ENCODE measurements around the gene IREB2.
A peak's percentile ranks its signal among the peaks of the same experiment; 100 is the strongest.
"Not testable (repeated sequence)": the region's sequence is repeated elsewhere in the genome, so short reads cannot be mapped to it uniquely, and the experiment has no call there.

The IREB2 gene

DNA sequence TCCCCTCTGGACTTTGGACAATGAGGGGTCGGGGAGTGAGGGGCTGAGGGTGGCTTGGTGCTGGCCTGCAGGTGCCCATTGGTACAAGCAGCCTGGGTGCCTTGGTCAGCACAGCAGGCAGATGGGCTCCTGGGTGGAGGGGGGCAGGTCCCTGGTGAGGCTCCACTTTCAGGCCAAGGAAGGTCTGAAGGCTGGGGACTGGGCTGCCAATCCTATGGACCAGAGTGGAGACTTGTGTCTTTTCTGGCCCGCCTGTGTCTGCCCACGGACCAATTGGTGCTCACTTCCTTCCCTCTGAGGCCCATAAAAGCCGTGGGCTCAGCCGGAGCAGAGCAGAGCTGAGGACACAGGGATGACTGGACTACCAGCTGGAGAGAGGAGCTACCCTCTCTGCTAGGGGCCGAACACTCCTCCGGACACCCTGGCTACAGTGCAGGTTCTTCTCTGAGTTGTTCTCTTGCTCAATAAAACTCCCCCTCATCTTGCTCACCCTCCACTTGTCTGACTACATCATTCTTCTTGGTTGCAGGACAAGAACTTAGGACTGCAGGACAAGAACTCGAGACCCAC is 31.9 kb upstream of the IREB2 start:
- no peak for DNase-seq

DNA sequence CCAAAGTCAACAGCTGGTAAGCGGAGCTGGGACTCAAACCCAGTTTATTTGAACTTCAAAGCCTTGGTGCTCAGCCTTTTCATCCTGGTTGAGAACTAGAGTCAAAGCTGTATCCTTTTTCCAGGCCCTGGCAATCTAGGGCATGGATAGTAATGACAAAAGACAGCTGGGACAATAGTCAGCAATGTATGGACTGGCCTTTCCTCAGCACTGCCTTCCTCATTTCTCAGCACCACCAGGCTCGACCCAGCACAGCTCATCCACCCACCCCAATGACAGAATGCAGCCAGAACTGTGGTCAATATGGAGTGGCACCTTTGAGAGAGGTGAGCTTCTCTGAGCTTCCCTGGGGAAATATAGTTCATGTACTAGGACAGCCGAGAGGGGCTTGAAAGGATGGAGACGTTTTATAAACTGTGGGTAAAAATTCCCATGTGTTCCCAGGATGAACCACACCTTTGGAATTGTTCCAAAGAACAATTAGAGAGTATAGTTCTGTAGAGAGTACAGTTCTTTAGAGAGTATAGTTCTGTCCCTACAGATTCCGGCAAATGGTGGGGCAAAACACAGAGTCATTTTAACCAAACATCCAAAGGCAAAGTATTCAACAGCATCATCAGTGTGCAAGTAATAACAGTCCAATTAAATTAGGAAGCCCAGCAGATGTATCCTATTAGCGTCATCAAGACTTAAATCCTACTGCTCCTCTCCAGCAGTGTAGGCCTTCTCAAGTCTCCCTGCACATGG is 30.2 kb upstream of the IREB2 start:
- no peak for DNase-seq

DNA sequence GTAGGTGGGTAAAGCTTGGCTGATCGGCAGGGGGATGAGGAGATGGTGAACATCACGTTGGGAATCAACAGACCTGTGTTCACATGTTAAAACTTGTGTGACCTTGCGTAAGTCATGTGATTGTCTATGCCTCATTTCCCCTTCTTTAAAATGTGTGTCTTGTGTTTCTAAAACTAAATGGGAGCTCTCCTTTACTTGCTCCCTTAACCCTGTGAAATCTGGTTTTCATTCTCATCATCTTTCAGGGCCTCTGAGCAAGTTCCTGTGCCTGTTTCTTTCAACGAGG is 29.7 kb upstream of the IREB2 start:
- no peak for DNase-seq

DNA sequence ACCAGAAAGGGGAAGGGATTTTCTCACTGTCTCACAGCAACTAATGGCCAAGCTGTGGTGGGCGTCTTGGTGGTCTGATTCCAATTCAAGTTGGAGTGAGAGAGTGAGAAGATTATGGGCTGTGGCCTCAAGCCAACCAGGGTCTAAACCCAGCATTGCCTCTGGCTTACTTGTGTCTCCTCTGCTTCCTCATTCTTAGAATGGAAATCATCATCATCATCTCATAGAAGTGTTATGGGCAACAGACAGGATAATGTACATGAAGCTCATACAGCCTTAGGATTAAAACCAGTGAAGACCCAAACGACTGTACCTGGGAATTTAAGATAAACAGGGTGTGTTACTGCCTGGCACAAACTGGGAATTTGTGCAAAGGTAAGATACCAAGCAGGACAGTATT is 29.1 kb upstream of the IREB2 start:
- DNase-seq = no peak

DNA sequence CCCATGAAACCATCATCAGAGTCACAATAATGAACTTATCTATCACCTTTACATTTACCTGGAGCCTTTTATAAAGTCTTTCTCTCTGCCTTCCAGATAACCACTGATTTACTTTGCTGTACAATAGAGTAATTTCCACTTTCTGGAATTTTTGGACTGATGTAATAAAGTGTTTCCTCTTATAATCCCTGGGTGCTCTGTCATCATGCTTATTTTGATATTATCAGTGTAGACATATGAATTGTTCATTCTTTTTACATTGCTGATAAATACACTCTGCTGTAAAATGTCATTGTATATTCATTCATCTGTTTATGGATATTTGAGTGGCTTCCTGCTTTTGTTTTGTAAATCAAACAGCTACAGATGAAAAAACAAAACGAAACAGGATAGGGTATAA is 27.0 kb upstream of the IREB2 start:
- DNase-seq = no peak

DNA sequence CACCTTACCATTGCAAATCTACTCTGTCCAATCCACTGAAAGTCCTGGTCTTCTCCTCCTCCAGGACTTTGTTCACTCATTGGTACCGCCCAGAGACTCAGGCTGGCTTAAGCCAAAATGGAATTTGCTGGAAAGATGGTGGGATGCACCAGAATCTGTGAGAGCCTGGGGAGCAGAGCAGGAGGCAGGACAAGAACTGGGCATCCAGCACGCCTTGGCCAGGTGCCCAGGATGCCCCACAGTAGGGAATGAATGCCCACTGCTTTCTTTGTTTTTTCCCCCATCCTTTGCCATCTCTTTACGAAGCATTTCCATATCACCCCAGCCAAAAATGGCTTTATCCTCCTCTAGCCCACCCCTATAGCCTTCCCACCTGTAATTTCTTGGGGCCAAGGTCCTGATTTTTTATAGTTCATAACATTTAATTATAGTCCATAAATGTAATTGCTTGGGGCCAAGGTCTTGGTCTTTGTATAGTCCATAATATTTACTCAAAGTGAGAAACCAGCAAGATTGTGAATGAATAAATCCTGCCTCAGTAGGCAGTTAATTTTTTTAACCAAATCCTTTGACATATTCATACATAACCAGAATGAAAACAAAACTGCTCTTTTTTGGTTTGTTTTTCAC is 23.3 kb upstream of the IREB2 start:
- no peak for DNase-seq

DNA sequence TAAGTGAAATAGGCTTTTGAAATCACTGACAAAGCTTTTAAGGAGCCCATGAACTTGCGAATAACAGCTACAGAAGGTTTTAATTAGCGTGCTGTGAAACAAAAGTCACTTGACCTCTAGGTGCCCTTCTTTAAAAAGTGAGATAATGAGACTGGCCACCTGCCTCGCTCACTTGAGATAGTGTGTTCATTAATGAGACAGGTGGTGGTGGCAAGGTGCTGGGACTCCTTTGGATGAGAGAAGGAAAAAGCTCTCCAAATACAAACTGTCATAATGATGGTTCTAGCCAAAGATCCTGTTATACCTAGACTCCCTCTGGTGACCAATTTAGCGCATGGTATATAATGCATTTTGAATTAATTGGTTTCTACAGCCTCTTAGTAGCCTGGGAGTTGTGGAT is 22.7 kb upstream of the IREB2 start:
- no peak for DNase-seq

DNA sequence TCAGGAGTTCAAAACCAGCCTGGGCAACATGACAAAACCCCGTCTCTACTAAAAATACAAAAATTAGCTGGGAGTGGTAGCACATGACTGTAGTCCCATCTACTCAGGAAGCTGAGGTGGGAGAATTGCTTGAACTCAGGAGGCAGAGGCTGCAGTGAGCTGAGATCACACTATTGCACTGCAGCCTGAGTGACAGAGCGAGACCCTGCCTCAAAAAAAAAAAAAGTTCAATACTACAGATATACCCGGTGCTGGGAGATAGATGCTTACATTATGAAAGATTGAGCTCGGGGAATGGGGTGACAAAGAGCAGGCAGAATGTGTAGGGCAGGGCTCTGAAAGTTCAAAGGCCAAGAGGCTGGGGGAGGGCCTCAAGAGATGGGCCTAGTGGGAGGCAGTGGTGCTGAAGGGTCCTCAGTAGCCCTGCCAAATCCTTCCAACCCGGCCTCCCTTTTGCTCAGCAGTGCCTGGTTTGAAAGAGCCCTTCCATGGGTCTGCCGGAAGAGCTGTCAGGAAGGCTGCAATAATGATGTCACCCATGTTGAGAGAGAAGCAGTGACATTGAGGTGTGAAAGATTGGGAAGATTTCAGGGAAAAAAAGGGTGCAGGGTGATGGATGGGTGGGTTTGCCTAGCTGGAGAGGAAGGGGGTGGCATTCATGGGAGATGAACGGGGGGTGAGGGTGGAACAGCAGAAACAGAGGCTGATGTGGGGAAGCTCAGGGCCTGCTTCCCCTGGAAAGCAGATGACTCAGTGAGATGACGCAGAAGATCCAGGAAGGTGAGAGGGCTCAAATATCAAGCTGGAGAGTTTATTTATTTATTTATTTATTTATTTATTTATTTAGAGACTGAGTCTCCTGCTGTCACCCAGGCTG is 20.0 kb upstream of the IREB2 start:
- no peak for DNase-seq

DNA sequence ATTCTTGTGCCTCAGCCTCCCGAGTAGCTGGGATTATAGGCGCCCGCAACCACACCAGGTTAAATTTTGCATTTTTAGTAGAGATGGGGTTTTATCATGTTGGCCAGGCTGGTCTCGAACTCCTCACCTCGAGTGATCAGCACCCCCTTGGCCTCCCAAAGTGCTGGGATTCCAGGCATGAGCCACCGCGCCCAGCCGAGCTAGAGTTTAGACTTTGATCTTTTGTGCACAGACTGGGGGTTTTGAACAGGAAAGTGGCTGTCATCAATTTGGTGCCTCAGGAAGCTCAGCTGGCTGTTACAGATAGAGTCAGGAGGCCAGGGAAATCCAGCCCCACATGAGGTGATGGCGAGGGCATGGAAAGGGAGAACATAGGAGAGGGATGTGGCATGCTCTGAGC is 19.3 kb upstream of the IREB2 start:
- no peak for DNase-seq

DNA sequence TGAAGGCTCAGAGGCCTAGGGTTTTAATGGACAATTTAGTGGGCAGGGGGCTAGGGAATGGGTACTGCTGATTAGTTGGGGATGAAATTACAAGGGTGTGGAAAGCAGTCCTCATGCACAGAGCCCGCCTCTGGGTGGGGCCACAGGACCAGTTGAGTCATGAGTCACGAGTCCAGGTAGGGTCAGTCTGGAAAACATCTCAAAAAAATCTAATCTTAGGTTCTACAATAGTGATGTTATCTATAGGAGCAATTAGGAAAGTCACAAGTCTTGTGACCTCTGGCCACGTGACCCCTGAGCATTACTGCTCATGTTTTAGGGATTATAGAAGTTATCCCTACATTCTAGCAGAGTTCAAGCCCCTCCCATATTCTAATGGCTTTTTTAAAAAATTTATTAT is 18.6 kb upstream of the IREB2 start:
- DNase-seq = no peak

DNA sequence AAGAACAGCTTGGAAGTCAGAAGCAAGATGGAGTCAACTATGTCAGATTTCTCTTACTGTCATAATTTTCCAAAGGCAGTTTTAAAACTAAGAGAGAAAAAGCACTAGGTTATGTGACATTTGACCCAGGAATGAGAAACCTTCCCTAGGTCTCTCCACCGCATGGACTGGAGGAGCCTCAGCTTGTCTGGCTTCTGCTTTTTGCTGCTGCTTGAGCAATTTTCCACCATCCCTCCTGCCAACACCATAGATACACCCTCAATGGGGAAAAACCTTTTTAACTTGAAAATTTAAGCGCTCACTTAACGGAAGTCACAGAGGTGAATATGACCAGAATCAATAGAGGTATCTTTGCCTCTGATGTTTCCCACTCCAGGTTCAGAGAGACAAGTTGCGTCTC is 17.8 kb upstream of the IREB2 start:
- no peak for DNase-seq

DNA sequence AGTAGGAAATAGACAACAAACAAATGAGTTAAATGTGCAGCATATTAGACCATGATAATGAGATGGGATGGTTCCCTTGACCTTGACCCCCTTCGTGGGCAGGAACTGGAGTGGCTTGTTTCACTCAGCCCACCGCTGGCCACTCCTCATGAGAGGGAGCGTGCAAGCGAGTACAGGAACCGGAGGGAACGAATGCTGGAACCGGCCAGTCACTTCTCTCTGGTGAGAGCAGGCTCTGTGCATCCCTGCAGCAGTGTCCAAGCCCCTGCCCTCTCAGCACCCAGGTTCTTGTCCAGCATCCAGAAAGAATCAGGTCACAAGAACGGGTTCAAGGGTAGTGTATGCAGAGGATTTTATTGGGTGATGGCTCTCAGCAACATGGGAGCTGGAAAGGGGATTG is 17.2 kb upstream of the IREB2 start:
- no peak for DNase-seq

DNA sequence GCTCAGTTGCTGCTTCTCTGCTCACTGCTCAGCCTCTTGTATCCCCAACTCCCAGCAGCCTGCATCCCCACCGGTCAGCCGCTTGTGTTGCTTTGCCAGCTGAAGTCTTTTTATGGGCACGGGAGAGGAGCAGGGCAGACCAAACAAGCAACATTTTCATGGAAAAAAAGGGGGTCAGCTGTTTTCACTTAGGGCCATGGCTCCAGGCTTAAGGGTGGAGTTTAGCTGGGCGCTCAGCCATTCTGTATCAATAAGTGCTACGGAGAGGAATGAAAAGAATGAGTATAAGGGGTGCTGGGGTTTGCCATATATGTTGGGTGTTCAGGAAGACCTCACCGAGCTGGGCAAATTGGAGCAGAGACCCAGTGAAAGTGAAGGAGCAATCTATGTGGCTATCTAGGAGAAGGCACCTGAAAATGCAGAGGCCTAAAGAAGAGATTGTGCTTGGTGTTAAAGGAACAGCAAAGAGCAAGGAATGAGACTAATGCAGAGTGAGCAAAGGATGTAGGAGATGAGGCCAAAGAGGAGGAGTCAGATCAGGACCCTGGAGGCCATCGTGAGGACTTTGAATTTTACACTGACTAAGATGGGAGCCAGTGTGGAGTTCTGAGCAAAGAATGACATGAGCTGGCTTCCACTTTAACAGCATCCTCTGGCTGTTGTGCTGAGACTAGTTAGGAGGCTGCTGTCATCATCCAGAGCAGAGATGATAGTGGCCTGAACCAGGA is 16.6 kb upstream of the IREB2 start:
- no peak for DNase-seq

DNA sequence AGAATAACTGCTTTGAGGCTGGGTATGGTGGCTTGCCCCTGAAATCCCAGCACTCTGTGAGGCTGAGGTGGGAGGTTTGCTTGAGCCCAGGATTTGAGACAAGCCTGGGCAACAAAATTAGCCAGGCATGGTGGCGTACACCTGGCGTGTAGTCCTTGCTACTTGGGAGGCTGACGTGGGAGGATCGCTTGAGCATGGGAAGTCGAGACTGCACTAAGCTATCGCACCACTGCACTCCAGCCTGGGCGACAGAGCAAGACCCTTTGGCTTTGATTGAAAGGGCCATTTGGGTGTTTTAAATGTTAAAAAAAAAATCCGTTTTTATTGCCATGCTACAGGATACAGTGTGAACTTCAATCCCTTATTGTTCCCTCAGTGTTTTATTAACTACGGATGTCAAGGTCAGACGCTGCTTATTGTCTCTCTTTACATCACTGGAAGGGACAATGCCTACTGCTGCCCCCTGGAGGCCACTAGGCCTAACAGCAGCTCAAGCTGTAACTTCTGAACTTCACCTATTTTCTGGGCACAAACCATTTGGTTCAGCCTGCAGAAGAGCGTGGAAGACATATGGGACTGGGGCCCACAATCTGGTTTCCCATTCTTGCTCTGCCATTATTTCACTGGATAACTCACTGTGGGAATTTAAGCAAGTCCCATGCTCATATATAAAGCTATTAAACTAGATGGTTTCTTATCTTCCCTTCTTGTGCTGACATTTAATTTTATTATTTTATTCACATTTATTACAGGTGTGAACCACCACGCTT is 15.3 kb upstream of the IREB2 start:
- peak; percentile 65 for DNase-seq

DNA sequence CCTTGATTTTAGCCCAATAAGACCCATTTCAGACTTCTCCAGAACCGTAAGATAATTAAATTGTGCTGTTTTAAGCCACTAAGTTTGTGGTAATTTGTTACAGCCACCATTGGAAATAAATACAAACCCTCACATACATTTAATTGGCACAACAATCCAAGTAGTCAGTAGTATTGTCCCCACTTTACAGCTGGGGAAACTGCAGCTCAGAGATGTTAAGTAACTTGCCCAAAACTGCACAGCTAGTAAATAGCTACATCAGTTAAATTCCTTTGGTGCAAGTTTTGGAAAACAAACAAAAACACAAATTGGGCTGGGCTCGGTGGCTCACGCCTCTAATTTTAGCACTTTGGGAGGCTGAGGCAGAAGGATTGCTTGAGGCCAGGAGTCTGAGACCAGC is 13.3 kb upstream of the IREB2 start:
- no peak for DNase-seq

DNA sequence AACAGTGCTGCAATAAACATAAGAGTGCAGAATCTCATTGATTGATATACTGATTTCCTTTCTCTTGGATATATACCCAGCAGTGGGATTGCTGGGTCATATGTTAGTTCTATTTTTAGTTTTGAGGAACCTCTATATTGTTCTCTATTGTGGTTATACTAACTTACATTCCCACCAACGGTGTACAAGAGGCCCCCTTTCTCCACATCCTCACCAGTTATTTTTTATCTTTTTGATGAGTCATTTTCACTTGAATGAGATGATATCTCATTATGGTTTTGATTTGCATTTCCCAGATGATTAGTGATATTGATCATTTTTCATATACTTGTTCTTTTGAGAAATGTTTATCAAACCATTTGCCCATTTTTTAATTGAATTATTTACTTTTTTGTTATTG is 12.4 kb upstream of the IREB2 start:
- DNase-seq = peak; percentile 36

DNA sequence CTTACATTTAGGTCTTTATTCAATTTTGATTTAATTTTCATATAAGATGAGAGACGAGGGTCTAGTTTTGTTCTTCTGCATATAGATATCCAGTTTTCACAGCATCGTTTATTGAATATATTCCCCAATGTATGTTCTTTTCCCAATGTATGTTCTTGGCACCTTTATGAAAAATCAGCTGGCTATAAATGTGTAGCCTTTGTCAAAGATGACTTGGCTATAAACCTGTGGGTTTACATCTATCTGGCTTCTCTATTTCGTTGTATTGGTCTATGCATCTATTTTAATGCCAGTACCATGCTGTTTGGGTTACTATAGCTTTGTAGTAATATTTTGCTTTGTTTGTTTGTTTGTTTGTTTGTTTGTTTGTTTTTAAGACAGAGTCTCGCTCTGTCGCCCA is 11.7 kb upstream of the IREB2 start:
- DNase-seq = no peak

DNA sequence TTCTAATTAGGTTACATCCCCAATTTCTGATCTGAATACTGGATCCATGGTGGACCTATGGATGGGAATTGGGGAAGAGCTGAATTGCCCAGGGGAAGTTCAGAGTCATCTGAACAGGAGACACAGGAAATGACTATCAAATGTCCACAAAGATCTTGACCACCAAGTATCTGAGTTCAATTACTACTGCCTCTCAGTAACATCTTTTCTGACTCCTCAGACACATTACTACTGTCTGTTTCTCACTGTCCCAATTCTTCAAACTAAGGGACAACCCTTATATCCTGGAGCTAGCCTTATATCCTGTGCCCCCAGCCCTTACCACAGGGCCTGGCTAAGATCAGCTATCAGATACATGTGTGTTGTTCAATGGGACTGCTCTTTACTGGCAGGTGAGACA is 10.1 kb upstream of the IREB2 start:
- DNase-seq = no peak

DNA sequence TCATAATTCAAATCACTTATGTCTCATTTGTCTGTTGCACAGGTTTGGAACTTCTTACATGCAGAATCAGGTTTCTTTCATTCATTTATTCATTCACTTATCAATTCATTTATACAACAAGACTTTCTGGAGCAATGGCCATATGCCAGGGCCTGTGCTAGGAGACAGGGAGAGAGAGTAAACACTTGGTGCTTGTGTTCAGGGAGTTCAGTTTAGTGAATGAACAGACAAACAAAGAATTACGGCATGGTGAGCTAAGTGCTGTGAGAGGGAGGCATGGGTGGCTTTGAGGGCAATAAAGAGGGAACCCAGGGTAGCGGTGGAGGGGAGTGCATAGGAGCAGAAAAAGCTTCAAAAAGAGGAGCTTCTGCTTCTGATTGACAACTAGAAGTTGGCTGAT is 8.5 kb upstream of the IREB2 start:
- no peak for DNase-seq

DNA sequence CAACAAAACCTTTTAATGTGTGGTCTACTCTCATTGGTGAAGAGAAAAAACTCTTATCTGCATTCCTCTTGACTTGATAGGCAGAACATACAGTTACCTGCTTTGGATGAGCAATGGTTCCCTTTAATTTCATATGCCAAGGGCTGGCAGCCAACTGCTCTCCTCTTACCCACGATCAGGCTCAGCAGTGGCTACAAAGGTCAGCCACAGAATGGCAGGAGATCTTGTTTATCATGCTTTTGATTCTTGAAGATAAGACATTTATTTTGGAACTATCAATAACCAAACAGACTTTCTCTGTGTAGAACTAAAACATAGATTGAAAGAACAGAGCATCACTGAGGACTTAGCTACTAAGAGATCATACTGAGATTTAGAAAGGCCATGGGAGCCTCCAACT is 6.1 kb upstream of the IREB2 start:
- DNase-seq = no peak

DNA sequence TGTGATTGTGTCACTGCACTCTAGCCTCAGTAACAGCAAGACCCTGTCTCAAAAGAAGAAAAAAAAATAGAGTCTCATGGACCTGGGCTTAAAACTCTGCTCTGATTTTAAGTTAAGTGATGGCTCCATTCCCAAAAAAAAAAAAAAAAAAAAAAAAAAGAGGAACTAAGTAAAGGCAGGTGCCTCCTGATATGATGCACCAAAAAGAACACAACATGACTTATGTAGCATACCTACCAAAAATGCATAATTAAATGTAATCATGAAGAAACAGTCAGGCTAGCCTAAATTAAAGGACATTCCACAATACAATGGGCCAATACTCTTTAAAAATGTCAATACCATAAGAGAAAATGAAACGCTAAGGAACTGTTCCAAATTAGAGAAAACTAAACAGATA is 5.4 kb upstream of the IREB2 start:
- DNase-seq = no peak

DNA sequence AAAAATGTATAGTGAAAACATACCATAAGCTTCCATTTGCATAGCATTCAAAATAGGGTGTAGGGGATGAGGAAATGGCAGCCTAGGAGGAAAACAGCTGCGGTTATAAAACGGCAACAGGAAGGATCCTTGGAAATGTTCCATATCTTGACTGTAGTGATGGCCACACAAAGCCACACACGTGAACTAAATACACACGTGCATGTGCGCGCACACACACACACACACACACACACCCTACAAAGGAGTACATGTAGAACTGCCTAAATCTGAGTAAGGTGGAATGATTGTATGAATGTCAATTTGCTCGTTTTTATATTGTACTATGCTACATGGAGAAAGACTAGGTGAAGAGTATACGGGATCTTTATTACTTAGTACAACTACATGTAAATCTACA is 3.9 kb upstream of the IREB2 start:
- DNase-seq = peak; percentile 41

DNA sequence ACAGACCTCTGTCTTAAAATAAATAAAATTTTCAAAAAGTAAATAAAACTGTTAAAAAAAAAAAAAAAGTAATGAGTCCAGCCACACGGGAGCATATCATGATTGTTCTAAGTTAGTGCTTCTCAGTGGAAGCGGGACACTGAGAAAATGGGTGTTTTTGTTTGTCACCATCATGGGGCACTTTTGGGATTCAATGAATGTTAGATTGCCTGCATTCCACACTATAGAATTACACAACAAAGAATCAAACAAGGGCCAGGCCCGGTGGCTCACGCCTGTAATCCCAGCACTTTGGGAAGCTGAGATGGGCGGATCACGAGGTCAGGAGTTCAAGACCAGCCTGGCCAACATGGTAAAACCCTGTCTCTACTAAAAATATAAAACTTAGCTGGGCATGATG is 3.3 kb upstream of the IREB2 start:
- not testable (repeated sequence) for DNase-seq

All from GDM1 (cell line).